WI38 (cell line): ENCODE data around the gene FRK.

Experiments
- H3K4me3 ChIP-seq: 2 replicates; pipeline ENCODE4 v1.5.1; 2011; ENCODE audit warnings: low read depth, mild to moderate bottlenecking, control low read depth, low read length
- TF ChIP-seq, protein P1 (sequence below): IDR thresholded peaks from 2 replicates; pipeline ENCODE4 v1.5.1; 2012; ENCODE audit warnings: low read depth, mild to moderate bottlenecking, control low read depth, low read length

The FRK gene

DNA sequence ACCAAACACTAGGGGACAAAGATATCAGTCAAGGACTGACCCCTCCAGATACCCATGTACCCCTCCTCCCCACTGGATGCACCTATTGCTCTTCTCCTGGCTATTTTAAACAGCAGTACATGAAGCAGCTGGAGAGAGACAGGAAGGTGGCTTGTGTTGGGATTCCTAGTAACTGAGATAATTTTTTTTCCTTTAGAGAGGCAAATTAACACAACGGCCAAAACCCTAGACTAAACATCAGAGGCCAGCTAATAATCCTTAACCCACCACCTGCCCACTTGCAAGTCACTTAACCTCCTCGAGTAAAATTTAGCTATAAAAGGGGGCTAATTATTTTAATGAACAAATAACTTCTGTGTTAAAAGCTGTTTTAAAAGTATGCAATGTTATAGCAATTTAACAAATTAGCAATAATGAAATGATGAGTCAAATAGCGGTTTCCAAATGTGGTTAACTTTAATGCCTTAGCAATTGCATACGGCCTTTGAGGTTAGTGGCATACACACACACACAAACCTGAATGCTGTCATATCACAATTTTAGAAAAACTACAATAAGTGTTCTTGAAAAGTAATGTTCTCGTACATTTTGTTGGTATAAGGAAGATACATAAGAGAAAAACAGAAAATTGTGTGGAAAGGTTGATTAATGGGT lies 151.7 kb downstream of the FRK start:
- TF ChIP-seq, protein P1, sequence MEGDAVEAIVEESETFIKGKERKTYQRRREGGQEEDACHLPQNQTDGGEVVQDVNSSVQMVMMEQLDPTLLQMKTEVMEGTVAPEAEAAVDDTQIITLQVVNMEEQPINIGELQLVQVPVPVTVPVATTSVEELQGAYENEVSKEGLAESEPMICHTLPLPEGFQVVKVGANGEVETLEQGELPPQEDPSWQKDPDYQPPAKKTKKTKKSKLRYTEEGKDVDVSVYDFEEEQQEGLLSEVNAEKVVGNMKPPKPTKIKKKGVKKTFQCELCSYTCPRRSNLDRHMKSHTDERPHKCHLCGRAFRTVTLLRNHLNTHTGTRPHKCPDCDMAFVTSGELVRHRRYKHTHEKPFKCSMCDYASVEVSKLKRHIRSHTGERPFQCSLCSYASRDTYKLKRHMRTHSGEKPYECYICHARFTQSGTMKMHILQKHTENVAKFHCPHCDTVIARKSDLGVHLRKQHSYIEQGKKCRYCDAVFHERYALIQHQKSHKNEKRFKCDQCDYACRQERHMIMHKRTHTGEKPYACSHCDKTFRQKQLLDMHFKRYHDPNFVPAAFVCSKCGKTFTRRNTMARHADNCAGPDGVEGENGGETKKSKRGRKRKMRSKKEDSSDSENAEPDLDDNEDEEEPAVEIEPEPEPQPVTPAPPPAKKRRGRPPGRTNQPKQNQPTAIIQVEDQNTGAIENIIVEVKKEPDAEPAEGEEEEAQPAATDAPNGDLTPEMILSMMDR, result no peak
- H3K4me3 ChIP-seq, result no peak overlapping the region

DNA sequence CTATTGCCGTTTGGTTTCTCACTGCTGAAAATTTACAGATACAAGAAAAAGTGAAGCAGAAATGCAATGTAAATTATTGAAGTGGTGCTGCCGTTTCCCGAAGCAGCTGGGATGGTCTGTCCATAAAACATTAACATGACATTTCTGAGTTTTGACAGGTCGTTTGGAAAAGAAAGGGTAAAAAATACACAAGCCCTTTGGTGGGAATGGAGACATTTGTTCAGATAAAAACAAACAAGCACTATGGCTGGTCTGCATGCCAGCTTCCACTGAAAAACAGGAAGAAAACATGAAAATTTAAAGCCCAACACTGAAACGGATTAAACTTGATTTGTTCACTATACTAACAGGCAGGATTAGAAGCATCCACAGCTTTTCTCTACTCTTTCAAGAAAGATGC lies 155.2 kb downstream of the FRK start:
- TF ChIP-seq, protein P1, result no peak
- H3K4me3 ChIP-seq, result no peak overlapping the region

DNA sequence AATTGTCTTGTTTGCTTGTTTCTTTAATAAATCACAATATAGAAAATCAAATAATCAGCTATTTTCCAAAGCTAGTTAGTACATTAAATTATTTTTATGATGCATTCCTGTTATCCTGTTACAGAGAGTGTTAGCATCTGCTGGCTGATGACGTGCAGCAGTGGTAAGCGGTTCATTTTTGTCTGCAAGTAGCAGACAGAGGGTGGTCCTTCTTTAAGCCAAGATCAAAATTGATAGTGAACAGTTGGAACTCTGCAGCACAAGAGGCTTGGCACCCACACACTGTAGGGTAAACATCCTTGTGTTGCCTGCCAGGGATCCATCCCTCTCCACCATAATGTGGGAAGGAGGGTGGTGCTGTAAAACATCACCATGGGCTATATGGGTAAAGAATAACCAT lies 158.3 kb downstream of the FRK start:
- TF ChIP-seq, protein P1, result no peak
- no peak overlapping the region for H3K4me3 ChIP-seq

DNA sequence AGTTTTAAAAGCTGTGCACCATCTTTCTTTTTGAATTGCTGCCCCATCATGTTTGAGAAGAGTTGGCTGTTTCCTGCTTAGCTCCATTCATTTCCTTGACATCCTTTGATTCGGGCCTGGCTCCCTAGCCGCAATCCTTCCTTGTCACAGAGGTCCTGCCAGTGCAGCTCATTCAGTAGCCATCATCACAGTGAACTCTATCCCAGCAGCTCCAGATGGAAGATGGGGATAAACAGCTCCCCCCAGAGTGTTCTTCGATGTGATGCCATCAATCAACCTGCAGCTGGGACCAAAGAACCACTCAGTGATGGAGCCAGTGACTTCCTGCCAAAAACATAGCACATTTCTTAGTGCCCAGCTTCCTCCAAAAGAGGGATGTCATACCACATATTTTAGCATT lies 158.8 kb downstream of the FRK start:
- TF ChIP-seq, protein P1, result no peak
- no peak overlapping the region for H3K4me3 ChIP-seq

DNA sequence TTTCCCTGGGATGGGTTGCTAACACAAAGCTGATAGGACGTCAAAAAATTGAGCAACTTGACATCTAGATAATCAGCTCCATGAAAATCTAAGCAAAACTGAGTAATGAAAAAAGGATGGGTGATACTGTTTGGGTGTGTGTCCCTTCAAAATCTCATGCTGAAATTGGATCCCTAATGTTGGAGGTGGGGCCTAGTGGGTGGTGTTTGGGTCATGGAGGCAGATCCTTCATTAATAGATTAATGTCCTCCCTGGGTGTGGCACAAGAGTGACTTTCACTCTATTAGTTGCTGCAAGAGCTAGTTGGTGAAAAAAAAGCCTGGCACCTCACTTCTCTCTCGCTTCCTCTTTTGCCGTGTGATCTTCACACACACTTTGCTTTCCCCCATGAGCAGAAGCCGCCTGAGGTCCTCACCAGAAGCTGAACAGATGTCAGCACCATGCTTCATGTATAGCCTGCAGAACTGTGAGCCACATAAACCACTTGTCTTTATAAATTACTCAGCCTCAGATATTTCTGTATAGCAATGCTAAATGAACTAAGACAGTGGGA lies 160.9 kb downstream of the FRK start:
- no peak overlapping the region for H3K4me3 ChIP-seq
- TF ChIP-seq, protein P1, result no peak

DNA sequence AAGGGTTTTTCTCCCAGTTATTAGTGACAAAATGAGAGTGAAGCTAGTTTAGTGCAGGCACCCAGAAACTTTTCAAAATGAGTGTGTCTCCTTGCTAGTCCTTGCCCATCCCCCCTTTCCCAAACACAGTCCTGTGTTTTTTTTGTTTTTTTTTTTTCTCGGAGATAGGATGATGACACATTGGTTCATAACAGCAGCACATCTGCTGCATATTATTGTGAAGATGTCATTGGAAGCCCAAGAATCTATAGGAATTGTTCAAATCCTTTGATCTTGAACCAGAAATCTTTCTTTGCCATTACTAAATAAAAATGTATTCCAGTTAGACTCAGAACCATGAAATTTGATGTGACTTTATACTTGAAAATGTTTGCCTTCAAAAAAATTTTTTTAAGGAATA lies 162.4 kb downstream of the FRK start:
- no peak overlapping the region for H3K4me3 ChIP-seq
- TF ChIP-seq, protein P1, result no peak

DNA sequence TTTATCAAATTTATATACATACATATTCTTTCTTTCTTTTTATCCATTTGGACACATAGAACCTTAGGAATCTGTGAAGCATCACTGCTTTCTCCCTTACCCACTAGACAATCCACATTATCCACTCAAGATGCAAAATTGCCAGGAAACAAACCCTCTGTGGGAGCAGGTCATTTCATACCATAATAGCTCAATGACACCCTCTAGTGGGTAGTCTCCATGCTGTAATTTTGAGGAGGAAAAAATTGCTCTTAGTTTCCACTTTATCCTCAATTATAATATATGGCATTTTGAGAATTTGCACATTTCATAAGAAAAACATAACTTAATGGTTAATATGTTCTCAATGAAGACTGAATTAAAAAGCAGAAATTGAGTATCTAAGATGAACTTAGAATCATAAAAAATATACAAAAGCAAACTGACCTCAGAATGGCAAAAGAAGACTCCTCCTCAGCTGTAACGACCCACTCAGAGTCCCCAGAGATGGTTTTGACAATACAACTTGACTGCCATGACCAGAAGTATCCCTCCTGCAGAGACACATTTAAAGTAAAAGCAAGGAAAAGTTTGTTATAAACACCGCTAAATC lies 164.1 kb downstream of the FRK start:
- no peak overlapping the region for H3K4me3 ChIP-seq
- TF ChIP-seq, protein P1, result peak; percentile 59
